GM19238 (cell line): ENCODE measurements around the gene YEATS2.
"Not testable (repeated sequence)": the region's sequence is repeated elsewhere in the genome, so short reads cannot be mapped to it uniquely, and the experiment has no call there.

Source experiments
- DNase-seq: peaks from one replicate; pipeline ENCODE4 v3.0.0; 2011; ENCODE audit warnings: low spot score; ENCODE audit not compliant: insufficient read length

Gene YEATS2

DNA sequence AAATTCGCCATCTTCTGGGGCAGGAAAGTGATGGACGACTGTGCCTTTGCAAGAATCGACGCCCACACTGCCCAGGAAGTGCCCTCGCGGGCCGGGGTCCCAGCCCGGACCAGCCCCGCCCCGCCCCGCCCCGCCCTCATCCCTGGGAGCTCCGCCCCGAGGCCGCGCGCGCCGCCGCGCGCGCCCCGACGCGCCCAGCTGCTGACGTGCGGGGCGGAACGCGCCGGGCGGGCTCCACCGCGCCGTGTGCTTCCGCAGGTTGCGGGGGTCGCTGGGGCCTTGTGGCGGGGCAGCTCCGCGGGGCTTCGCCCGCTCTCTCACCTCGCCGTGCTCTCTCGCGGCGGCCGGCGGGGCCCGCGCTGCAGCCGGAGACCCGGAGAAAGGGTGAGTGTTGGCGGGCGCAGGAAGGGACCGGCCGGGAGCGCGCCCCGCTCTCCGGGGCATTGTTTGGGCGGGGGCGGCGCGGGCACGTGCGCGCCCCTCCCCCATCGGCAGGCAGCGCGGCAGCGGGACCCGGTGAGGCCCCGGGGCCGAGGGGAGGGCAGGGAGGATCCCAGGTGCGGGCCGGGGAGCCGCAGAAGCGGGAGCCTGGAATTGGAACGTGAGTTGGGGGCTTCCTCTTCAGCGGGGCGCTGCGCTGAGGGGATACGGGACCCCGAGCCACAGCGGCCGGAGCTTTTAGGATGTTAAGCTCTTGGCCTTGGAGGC is at the start of gene YEATS2:
Gene YEATS2 (plus strand): TSS at position 188 of the 708 bp plus-strand sequence. CDS start 17,366 bp downstream, outside the sequence.
- peak; percentile 92 for DNase-seq

GRCh38 chr3:183650554-183650953 is 47.0 kb upstream of the YEATS2 start:
- DNase-seq = no peak

DNA sequence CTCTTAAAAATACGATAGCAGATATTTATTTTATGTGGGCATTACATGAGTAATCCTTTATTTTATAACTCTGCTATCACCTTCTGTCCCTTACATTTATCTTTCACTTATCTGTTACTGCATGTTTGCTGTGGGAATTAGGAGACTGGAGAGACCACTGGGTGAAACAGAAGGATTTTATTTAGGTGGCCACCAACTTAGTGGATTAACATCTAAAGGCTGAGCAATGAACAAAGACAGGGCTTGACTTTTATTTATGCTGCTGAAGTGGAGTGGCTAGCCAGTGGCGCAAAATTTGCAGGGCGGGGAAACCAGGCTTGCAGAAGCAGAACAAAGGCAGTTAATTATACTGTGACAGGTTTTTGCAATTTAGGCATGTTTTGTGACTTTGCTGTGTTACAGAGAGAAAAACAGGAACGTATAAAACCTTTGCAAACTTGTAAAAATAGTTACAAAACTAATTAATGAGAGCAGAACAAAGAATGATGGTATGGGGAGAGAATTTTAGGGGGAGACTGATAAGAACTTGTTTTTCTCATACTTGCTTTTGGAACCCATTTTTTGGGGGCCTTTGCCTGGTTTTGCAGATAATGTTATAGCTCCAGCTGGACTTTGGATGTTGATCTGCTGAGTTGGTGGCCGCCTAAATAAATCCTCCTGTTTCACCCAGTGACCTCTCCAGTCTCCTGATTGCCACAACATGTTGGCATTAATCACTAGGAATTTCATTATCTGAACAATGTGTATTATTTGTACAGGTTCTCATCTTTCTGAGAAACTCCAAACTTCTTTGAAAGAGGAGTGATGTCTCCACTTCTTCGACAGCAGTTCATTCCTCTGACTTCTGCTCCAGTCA is 44.2 kb upstream of the YEATS2 start:
- DNase-seq = no peak

GRCh38 chr3:183654727-183655126 is 42.9 kb upstream of the YEATS2 start:
- no peak for DNase-seq

GRCh38 chr3:183662099-183662498 is 35.5 kb upstream of the YEATS2 start:
- no peak for DNase-seq

DNA sequence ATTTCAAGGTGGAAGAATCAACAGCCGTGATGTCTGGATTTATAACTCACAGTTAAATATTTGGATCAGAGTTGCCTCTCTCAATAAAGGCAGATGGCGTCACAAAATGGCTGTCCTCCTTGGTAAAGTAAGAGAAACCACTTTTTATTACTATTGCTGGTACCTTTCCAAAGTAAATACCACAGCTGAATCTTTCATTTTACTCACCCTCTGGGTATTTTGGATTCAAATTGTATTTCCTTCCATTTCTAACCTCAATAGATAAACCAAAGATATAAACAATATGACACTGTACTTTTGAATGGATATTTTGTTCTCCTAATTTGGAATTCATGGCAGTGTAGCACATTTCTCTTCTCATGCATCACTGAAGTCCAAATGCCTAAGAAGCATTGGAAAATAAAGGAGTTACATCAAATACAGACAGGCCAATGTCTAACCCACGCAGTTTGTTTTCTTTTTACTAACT is 32.6 kb upstream of the YEATS2 start:
- DNase-seq = no peak

DNA sequence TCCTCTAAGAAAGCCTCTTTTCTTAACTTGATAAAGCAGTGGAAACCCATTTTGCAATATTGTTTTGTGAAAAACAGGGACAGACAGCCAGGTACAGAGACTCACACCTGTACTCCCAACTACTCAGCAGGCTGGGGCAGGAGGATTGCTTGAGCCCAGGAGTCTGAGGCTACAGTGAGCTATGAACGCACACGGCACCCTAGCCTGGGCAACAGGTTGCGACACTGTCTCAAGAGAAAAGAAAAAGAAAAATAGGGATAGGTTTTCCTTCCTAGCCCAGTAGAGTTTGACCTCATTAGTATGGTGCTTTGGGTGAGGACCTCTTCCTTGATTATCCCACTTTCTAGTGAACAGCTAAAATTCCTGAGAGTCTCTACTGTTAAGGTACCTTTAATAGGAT is 17.5 kb upstream of the YEATS2 start:
- no peak for DNase-seq

- no peak for DNase-seq
Measured at GRCh38 chr3:183687705-183688104, 9.9 kb upstream of the YEATS2 start.

DNA sequence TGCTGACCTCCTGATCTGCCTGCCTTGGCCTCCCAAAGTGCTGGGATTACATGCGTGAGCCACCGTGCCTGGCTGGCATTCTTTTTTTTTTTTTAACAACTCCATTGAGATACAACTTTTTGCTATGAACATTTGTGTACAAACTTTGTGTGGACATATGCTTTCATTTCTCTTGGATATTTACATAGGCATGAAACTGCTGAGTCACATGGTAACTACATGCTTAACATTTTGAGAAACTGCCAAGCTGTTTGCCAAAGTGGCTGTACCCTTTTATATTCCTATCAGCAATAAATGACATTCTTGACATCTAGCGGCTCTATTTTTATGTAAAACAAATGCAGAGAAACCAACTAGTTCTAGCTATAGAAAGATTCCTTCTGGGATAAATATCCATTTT is 8.7 kb upstream of the YEATS2 start:
- DNase-seq = no peak

- DNase-seq = not testable (repeated sequence)
Measured at GRCh38 chr3:183689621-183690020, 8.0 kb upstream of the YEATS2 start.

GRCh38 chr3:183690402-183690995 is 7.1 kb upstream of the YEATS2 start:
- no peak for DNase-seq

DNA sequence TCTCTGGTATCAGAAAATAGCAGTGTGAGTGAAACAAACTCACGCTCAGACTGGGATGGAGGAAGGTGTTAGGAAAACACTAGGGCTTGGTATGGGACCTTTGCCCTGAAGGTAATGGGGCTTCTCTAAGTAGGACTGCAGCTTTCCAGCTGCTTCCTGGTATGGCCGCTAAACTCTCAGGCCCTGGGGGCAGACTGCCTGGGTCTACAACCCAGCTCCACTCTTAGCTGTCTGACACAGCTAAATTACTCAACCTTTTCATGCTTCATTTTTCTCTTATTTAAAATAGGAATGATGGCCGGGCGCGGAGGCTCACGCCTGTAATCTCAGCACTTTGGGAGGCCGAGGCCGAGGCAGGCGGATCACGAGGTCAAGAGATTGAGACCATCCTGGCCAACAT is 5.2 kb upstream of the YEATS2 start:
- no peak for DNase-seq

GRCh38 chr3:183695569-183696364 is 1.8 kb upstream of the YEATS2 start:
- no peak for DNase-seq

GRCh38 chr3:183697123-183697609 is 431 bp upstream of the YEATS2 start:
- DNase-seq = no peak

DNA sequence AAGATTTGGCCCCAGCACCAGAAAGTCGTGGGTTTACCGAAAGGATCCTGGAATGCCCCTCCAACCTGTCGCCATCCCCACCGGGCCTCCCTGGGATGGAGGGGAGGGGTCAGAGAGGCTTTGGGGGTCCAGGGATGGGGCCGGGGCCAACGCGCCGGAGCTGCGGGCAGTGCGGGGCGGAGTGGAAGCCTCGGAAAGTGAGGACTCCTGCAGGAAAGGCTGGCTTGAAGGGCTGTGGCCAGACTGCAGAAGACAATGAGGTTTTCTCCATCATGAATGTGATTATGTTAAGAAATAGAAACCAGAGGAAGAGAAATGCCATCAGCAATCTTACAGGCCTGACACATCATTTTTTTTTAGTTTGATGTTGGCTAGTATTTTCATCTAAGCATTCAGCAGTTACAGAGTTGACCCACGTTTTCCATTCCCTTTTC is 738 bp downstream of the YEATS2 start:
- DNase-seq = peak; percentile 23

DNA sequence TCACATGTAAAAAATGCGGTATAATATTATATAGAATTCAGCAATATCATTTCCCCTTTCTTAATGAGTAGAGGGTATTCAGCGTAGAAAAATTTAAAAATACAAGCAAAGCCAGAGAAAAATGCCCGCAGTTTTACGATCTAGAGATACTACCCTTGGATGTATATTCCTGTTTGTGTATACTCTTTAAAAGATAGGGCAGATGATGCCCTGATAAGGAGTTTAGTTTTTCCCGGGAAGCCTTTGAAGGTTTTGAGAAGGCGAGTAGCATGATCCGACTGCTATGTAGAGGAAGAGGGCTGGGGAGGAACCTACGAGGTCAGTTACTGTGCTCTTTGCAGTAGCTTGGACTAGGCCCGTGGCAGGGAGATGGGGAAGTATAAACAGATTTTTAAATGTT is 1.2 kb downstream of the YEATS2 start:
- DNase-seq = no peak

- DNase-seq = no peak
Measured at GRCh38 chr3:183699238-183699947, 1.8 kb downstream of the YEATS2 start.

DNA sequence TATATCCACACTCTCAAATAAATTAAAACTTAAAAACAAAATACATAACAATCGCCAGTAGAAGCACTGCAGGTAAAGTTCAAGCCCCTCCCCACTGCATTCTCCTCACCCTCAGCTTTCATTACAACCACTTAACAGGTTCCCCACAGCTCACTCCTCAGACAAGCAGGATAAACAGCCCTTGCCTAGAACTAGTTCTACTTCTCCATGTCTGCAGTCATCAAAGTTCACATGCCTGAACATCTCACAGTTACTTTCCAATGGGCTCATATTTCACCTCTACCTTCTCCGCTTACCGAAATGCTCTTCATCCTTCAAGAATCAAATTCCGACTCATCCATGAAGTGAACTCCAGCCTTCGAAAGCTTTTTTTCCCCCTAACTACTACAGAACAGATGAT is 4.1 kb downstream of the YEATS2 start:
- no peak for DNase-seq

DNA sequence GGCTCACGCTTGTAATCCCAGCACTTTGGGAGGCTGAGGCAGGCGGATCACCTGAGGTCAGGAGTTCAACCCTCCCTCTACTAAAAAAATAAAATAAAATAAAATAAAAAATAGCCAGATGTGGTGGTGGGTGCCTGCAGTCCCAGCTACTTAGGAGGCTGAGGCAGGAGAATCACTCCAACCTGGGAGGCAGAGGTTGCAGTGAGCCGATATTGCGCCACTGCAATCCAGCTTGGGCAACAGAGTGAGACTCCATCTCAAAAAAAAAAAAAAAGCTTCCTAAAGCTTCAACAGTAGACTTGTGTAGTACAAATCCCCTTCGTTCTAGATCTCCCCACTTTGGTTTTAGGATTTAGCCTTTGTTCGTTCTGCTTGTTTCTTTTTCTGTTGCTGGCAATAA is 6.3 kb downstream of the YEATS2 start:
- not testable (repeated sequence) for DNase-seq

- no peak for DNase-seq
Measured at GRCh38 chr3:183710231-183710630, 12.6 kb downstream of the YEATS2 start.
